Inferior parietal cortex (tissue), 1 donor: ENCODE measurements around the gene KIF22.
A peak's percentile ranks its signal among the peaks of the same experiment; 100 is the strongest.
"Not testable (repeated sequence)": the region's sequence is repeated elsewhere in the genome, so short reads cannot be mapped to it uniquely, and the experiment has no call there.

ENCODE experiments used
- DNase-seq: peaks from one replicate; pipeline ENCODE4 v3.0.0-alpha.2; 2016; ENCODE audit errors: extremely low spot score

The KIF22 gene

GRCh38 chr16:29790183-29790948, at the start of gene KIF22:
Gene KIF22, plus strand, starts transcription at chr16:29790751. Its CDS starts 9 bp downstream, at chr16:29790760.
- DNase-seq = peak; percentile 98

GRCh38 chr16:29742683-29743275, 47.8 kb upstream of the KIF22 start:
- DNase-seq = no peak

- DNase-seq = no peak
Observed at GRCh38 chr16:29743475-29743826, 47.1 kb upstream of the KIF22 start.

- DNase-seq = no peak
Observed at GRCh38 chr16:29743827-29744531, 46.6 kb upstream of the KIF22 start.

DNA sequence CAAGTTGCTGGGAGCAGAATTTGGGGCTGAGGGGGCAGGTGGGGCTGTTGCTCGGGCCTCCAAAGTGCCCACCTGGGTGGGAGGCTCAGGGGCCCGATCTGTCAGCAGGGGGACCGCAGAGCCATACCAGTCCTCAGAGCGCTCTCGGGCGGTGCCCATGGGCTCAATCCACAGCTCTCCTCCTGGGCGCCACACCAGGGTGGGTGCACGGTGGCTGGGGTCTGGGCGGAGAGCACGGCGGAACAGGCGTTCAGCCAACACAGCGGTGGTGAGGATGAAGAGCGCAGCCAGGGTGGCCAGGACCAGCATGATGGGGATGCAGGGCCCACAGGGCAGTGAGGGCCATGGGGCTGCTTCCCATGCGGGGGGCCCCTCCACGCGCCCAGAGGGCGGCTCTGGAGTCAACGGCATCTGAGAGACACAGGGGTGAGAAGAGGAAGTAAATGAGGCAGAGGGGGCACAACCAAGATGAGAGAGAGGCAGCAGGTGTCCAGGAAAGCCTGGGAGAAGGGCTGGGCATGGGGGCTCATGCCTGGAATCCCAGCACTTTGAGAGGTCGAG, 45.9 kb upstream of the KIF22 start:
- DNase-seq = no peak

DNA sequence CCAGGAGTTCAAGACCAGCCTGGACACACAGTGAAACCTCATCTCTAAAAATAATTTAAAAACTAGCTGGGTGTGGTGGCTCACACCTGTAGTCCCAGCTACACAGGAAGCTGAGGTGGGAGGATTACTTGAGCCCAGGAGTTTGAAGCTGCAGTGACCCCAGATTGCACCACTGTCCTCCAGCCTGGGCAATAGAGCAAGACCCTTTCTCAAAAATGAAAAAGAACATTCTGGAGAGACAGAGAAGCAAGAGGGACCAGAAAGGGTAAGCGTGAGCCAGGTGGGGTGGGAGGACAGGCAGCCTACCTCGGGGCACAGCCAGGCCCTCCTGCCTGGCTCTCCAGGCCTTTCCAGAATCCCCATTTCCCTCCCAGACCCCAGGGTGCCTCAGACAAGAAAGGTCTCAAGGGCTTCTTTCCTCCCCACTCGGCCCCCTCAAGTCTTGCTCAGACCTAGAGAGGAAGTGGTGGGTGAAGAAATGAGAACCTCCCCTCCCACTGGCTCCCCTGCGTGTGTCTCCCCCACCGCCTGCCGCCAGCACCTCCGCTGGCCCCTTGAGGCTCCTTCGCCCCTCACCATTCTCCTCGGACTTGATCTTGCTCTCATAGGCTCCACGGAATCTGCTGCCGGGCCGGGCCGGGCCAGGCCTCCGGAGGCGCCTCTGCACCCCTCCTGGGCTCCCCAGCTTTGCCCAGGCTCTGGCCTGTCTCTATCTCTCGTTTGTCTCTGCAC, 45.3 kb upstream of the KIF22 start:
- no peak for DNase-seq

GRCh38 chr16:29745853-29746345, 44.7 kb upstream of the KIF22 start, which contains the start of gene C16orf54:
Gene C16orf54, minus strand, starts transcription at chr16:29745990. Its CDS starts 1,039 bp downstream, at chr16:29744951.
- DNase-seq = no peak

- not testable (repeated sequence) for DNase-seq
Observed at GRCh38 chr16:29746518-29746917, 44.0 kb upstream of the KIF22 start.

GRCh38 chr16:29747947-29748759, 42.4 kb upstream of the KIF22 start:
- DNase-seq = no peak

DNA sequence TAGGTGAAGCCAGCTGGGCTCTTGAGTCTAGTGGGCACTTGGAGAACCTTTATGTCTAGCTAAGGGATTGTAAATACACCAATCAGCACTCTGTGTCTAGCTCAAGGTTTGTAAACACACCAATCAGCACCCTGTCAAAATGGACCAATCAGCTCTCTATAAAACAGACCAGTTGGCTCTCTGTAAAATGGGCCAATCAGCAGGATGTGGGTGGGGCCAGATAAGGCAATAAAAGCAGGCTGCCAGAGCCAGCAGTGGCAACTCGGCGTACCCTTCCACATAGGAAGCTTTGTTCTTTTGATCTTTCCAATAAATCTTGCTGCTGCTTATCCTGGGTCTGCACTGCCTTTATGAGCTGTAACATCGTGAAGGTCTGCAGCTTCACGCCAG, 41.8 kb upstream of the KIF22 start:
- not testable (repeated sequence) for DNase-seq

GRCh38 chr16:29753516-29753915, 37.0 kb upstream of the KIF22 start:
- DNase-seq = no peak

DNA sequence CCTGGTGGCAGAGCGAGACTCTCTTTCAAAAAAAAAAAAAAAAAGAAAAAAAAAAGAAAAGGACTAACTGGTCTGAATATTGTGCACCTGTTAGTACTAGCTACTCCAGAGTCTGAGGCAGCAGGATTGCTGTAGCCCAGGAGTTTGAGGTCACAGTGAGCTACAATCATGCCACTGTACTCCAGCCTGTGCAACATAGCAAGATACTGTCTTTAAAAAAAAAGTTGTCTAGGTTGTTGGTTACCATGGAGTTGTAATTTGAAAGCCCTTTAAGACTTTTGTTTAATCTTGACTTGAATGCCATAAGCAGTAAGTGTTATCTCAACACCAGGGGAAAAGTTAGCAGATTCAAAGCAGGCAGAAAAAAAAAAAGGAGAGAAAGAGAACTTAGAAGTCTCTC, 33.9 kb upstream of the KIF22 start:
- no peak for DNase-seq

- not testable (repeated sequence) for DNase-seq
Observed at GRCh38 chr16:29757086-29757485, 33.5 kb upstream of the KIF22 start.

DNA sequence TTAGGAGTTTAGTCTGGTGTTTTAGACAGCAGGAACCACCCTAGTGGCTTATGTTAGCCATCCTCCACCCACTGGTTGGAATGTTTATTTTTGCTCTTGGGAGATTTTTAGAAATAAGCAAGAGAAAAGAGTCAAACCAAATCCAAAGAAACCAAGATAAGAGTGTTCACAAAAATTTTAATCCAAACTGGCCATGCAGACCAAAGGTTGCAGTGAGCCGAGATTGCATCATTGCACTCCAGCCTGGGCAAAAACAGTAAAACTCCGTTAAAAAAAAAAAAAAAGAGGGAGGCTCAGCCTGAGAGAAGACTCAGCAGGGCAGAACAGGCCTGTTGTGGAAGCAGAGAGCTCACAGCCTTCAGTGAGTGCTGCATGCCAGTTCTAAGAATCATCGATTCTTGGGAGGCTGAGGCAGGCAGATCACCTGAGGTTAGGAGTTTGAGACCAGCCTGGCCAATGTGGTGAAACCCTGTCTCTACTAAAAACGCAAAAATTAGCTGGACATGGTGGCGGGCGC, 32.5 kb upstream of the KIF22 start:
- DNase-seq = no peak

- no peak for DNase-seq
Observed at GRCh38 chr16:29760567-29761279, 29.8 kb upstream of the KIF22 start.

GRCh38 chr16:29761280-29761651, 29.3 kb upstream of the KIF22 start:
- DNase-seq = not testable (repeated sequence)

- no peak for DNase-seq
Observed at GRCh38 chr16:29761882-29762281, 28.7 kb upstream of the KIF22 start.

GRCh38 chr16:29763326-29763725, 27.2 kb upstream of the KIF22 start:
- peak; percentile 24 for DNase-seq

- no peak for DNase-seq
Observed at GRCh38 chr16:29765167-29766032, 25.2 kb upstream of the KIF22 start.
